Neural progenitor cell (in vitro differentiated cells): ENCODE data around the gene SLC35F5. TPM values are rescaled to one million over a fixed set of nuclear protein-coding genes. Genes with fewer than 3 reads are reported as not detected.
A peak's percentile ranks its signal among the peaks of the same experiment; 100 is the strongest.

Source experiments
- DNase-seq: peaks from one replicate; pipeline ENCODE4 v3.0.0-alpha.2; 2016; ENCODE audit warnings: low spot score
- H2AFZ ChIP-seq: fragments of 200-600 bp; sonication (generic); replicated peaks from 2 replicates; pipeline ENCODE4 v1.6.1; 2016; ENCODE audit warnings: antibody characterized with exemption
- H3F3A ChIP-seq: fragments of 200-600 bp; sonication (generic); 2 replicates; pipeline ENCODE4 v1.6.1; 2016; ENCODE audit warnings: antibody characterized with exemption, low read depth
- H3K27ac ChIP-seq: fragments of 200-600 bp; sonication (generic); 2 replicates; pipeline ENCODE4 v1.5.1; 2016; ENCODE audit warnings: mild to moderate bottlenecking
- H3K27me3 ChIP-seq: fragments of 200-600 bp; sonication (generic); 2 replicates; pipeline ENCODE4 v1.6.1; 2016; ENCODE audit warnings: mild to moderate bottlenecking, moderate library complexity
- H3K36me3 ChIP-seq: fragments of 200-600 bp; sonication (generic); 2 replicates; pipeline ENCODE4 v1.5.1; 2016
- H3K4me1 ChIP-seq: fragments of 200-600 bp; sonication (generic); 2 replicates; pipeline ENCODE4 v1.6.1; 2016; ENCODE audit warnings: mixed run types
- H3K4me2 ChIP-seq: fragments of 200-600 bp; sonication (generic); 2 replicates; pipeline ENCODE4 v1.6.1; 2016
- H3K4me3 ChIP-seq: fragments of 200-600 bp; sonication (generic); 2 replicates; pipeline ENCODE4 v1.5.1; 2016
- H3K79me2 ChIP-seq: fragments of 200-600 bp; sonication (generic); 2 replicates; pipeline ENCODE4 v1.6.1; 2016; ENCODE audit warnings: low read depth
- H3K9ac ChIP-seq: fragments of 200-600 bp; sonication (generic); 2 replicates; pipeline ENCODE4 v1.6.1; 2016
- H3K9me3 ChIP-seq: fragments of 200-600 bp; sonication (generic); 2 replicates; pipeline ENCODE4 v1.5.1; 2016; ENCODE audit warnings: low read depth
- H4K20me1 ChIP-seq: fragments of 200-600 bp; sonication (generic); 2 replicates; pipeline ENCODE4 v1.6.1; 2016; ENCODE audit warnings: low read depth
- H3K27ac Mint-ChIP-seq: 3 replicates; pipeline ENCODE4 v1.8.0; 2021; ENCODE audit warnings: mixed read lengths
- H3K27me3 Mint-ChIP-seq: 2 replicates; pipeline ENCODE4 v1.8.0; 2022; ENCODE audit warnings: low read depth, mild to moderate bottlenecking, inconsistent platforms, moderate library complexity, mixed read lengths; ENCODE audit not compliant: insufficient read depth
- H3K36me3 Mint-ChIP-seq: 3 replicates; pipeline ENCODE4 v1.8.0; 2021; ENCODE audit warnings: mixed read lengths
- H3K4me1 Mint-ChIP-seq: 3 replicates; pipeline ENCODE4 v1.8.0; 2021; ENCODE audit warnings: mixed read lengths
- H3K4me3 Mint-ChIP-seq: 3 replicates; pipeline ENCODE4 v1.8.0; 2021; ENCODE audit warnings: mild to moderate bottlenecking, moderate library complexity, mixed read lengths
- H3K9me3 Mint-ChIP-seq: 3 replicates; pipeline ENCODE4 v1.8.0; 2020; ENCODE audit warnings: mixed read lengths
- EZH2 ChIP-seq: fragments of 200-600 bp; sonication (generic); IDR thresholded peaks from 2 replicates; pipeline ENCODE4 v1.6.1; 2017; ENCODE audit warnings: antibody characterized with exemption, mild to moderate bottlenecking, moderate library complexity
- EZH2phosphoT487 ChIP-seq: fragments of 200-600 bp; sonication (generic); IDR thresholded peaks from 2 replicates; pipeline ENCODE4 v1.6.1; 2017; ENCODE audit warnings: antibody characterized with exemption
- total RNA-seq: library from RNA; depleted of rRNA; stranded (reverse); fragments of >200 nt; gene quantifications from 2 replicates; pipeline ENCODE4 v1.2.3, GENCODE V29; 2015; ENCODE audit warnings: low replicate concordance
- TF ChIP-seq, protein P1 (sequence below): fragments of 200-600 bp; sonication (generic); IDR thresholded peaks from 2 replicates; pipeline ENCODE4 v1.5.1; 2017; ENCODE audit warnings: antibody characterized with exemption, mild to moderate bottlenecking

Gene SLC35F5
- total RNA-seq, 1 donor from 2014 or later, result 83.0 TPM

DNA sequence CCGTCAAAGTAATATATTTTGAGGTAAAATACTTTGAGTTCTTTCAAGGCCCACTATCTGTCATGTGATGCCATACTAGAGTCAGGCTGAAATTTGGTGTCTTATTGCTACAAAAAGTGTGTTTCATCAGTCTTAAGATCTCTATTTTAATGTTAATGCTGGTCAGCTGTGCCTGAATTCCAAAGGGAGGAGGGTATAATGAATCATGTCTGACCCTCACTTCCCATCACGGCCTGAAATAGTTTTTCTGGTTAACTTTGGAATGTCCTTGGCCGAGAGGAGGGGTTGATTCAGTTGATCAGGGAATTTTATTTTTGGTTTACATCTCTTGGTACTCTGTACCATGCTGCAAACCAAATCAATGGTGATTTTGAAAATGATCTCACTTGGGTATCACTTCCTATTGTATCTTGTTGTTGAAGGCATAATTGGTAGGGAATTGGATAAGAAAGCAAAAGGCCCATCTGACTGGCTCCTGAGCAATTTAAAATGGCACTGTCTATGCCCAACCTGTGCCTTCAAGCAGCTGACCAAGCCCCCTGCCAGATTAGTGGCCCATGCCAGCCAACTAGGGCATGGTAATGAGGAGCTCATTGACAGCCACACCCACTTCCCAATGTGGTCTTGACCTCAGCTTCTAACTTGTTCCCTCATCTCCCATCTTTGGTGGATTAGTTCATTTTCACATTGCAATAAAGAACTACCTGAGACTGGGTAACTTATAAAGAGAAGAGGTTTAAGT lies 6.1 kb upstream of the SLC35F5 start:
- no peak overlapping the region for H3K4me3 Mint-ChIP-seq
- H3K36me3 ChIP-seq, result no peaks in the 10 kb centered on the region
- H3K36me3 Mint-ChIP-seq, result no peaks in the 10 kb centered on the region

DNA sequence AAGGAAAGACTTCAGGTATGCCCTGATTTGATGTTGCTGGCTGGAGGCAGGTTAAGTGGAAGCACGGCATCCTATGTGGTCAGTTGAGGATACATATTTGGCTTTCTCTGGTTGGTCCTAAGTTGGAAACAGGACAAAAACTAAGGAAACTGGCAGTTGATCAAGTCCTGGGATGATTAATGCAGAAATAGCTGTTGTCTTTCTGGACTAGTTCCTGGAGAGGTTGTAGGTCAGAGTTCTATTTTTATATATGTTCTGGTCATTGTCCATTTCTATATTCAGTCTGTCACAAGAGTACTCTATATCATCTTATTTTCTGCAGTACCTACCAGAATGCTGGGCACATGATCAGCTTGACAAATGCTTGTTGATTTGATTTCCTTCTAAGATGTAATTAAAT lies 4.0 kb upstream of the SLC35F5 start:
- Mint-ChIP-seq H3K27ac (no peak overlapping the region), H3K4me3 (no peak overlapping the region)
- TF ChIP-seq, protein P1, sequence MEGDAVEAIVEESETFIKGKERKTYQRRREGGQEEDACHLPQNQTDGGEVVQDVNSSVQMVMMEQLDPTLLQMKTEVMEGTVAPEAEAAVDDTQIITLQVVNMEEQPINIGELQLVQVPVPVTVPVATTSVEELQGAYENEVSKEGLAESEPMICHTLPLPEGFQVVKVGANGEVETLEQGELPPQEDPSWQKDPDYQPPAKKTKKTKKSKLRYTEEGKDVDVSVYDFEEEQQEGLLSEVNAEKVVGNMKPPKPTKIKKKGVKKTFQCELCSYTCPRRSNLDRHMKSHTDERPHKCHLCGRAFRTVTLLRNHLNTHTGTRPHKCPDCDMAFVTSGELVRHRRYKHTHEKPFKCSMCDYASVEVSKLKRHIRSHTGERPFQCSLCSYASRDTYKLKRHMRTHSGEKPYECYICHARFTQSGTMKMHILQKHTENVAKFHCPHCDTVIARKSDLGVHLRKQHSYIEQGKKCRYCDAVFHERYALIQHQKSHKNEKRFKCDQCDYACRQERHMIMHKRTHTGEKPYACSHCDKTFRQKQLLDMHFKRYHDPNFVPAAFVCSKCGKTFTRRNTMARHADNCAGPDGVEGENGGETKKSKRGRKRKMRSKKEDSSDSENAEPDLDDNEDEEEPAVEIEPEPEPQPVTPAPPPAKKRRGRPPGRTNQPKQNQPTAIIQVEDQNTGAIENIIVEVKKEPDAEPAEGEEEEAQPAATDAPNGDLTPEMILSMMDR, result no peak
- TF ChIP-seq EZH2 (no peak), EZH2phosphoT487 (no peak)

More for the DNA sequence above, 6.1 kb upstream of the SLC35F5 start:
- H3K79me2 ChIP-seq, result peaks cover 2% of the 10 kb centered on the region
- peaks cover 2% of the 10 kb centered on the region for H3K4me1 ChIP-seq
- no peak overlapping the region for H3K4me2 ChIP-seq
- no peaks in the 10 kb centered on the region for H3K9me3 ChIP-seq
- H3F3A ChIP-seq, result no peaks in the 10 kb centered on the region
- H3K4me3 ChIP-seq, result no peak overlapping the region
- TF ChIP-seq, protein P1, result no peak
- TF ChIP-seq EZH2 (no peak), EZH2phosphoT487 (no peak)
- no peak for DNase-seq
- H4K20me1 ChIP-seq, result no peaks in the 10 kb centered on the region
- H3K27me3 Mint-ChIP-seq, result peaks cover 2% of the 10 kb centered on the region
- no peaks in the 10 kb centered on the region for H3K27me3 ChIP-seq
- no peak overlapping the region for H3K9ac ChIP-seq
- H2AFZ ChIP-seq, result no peak overlapping the region
- H3K9me3 Mint-ChIP-seq, result no peaks in the 10 kb centered on the region
- H3K4me1 Mint-ChIP-seq, result no peaks in the 10 kb centered on the region
- no peak overlapping the region for H3K27ac ChIP-seq
- no peak overlapping the region for H3K27ac Mint-ChIP-seq

DNA sequence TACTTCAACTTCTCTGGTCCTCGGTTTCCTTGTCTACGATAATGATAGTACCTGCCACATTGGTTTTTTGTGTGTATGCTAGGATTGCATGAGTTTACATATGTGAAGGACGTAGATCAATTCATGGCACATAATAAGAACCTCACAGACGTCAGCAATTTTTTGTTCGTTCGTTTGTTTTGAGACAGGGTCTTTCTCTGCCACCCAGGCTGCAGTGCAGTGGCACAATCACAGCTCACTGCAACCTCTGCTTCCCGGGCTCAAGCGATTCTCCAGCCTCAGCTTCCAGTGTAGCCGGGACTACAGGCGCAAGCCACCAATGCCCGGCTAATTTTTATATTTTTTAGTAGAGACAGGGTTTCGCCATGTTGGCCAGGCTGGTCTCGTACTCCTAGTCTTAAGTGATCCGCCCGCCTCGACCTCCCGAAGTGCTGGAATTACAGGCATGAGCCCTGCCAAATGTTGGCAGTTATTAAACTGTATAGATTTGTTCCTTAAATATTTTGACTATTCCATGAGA lies 756 bp upstream of the SLC35F5 start:
- Histone ChIP-seq H3K27ac (peak overlapping the region; percentile 38), H3F3A (no peaks in the 10 kb centered on the region), H3K4me1 (peaks cover 13% of the 10 kb centered on the region), H3K27me3 (no peaks in the 10 kb centered on the region), H3K36me3 (no peaks in the 10 kb centered on the region), H3K9ac (peak overlapping the region; percentile 47), H3K4me3 (peak overlapping the region; percentile 95), H3K9me3 (no peaks in the 10 kb centered on the region), H3K4me2 (peak overlapping the region; percentile 85), H4K20me1 (peaks cover 8% of the 10 kb centered on the region), H3K79me2 (peaks cover 40% of the 10 kb centered on the region), H2AFZ (peak overlapping the region; percentile 50)
- no peak for DNase-seq
- peak overlapping the region; percentile 100 for H3K27ac Mint-ChIP-seq
- peaks cover 2% of the 10 kb centered on the region for H3K27me3 Mint-ChIP-seq
- peaks cover 7% of the 10 kb centered on the region for H3K36me3 Mint-ChIP-seq
- no peaks in the 10 kb centered on the region for H3K9me3 Mint-ChIP-seq
- H3K4me3 Mint-ChIP-seq, result peak overlapping the region; percentile 99
- peaks cover 13% of the 10 kb centered on the region for H3K4me1 Mint-ChIP-seq
- TF ChIP-seq, protein P1, result no peak
- TF ChIP-seq EZH2 (no peak), EZH2phosphoT487 (no peak)

More for the DNA sequence above, 4.0 kb upstream of the SLC35F5 start:
- Histone ChIP-seq H3K79me2 (peaks cover 17% of the 10 kb centered on the region), H3K36me3 (no peaks in the 10 kb centered on the region), H3F3A (no peaks in the 10 kb centered on the region), H3K4me3 (no peak overlapping the region), H4K20me1 (peaks cover 1% of the 10 kb centered on the region), H3K27me3 (no peaks in the 10 kb centered on the region), H3K4me1 (peaks cover 4% of the 10 kb centered on the region), H2AFZ (peak overlapping the region; percentile 28), H3K9me3 (no peaks in the 10 kb centered on the region), H3K4me2 (no peak overlapping the region), H3K27ac (no peak overlapping the region), H3K9ac (no peak overlapping the region)
- Mint-ChIP-seq H3K4me1 (peaks cover 5% of the 10 kb centered on the region), H3K27me3 (peaks cover 4% of the 10 kb centered on the region), H3K36me3 (no peaks in the 10 kb centered on the region), H3K9me3 (no peaks in the 10 kb centered on the region)
- no peak for DNase-seq
